Measurements from ENCODE around the gene CACNA1H.
"Not testable (repeated sequence)": the region's sequence is repeated elsewhere in the genome, so short reads cannot be mapped to it uniquely, and the experiment has no call there.

The CACNA1H gene

GRCh38 chr16:1255276-1256122 lies 102.6 kb downstream of the CACNA1H start, which contains the start of gene TPSD1:
TPSD1 (plus strand) TSS chr16:1256069; CDS start chr16:1256281, 212 bp downstream.
- not testable (repeated sequence) for DNase-seq (ENCODE audit: low spot score)

- DNase-seq (ENCODE audit: low spot score), result not testable (repeated sequence)
These were observed 103.5 kb downstream of the CACNA1H start for GRCh38 chr16:1256296-1256873.

- no peak for DNase-seq (ENCODE audit: low spot score)
These were observed 104.0 kb downstream of the CACNA1H start for GRCh38 chr16:1256874-1257322.

DNA sequence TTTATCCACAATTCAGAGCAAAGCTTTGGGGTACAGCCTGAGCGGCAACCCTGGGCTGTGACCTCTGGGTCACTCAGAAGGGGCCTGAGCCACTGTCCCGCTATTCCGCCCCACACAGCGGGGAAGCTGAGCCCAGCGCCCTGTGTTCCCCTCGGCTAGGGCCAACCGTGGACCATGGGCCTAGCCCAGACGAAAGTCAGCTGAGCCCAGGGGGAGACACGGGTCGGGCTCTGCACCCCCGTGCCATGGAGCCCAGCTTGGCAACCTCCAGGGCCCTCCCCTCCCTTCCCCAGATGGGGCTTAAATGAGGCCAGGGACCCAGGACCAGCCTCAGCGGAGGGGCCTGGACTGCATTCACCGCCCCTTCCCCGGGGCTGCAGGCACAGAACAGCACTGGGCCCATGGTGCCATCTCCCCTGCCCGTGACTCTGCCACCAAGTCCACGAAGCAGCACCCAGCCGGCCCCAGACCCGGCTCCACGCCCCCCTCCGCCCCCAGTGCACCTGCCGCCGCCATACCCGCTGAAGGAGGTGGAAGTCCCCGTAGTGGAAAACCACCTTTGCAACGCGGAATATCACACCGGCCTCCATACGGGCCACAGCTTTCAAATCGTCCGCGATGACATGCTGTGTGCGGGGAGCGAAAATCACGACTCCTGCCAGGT lies 104.8 kb downstream of the CACNA1H start:
- no peak for DNase-seq (ENCODE audit: low spot score)

GRCh38 chr16:1258225-1258600 lies 105.3 kb downstream of the CACNA1H start:
- DNase-seq (ENCODE audit: low spot score), result no peak

GRCh38 chr16:1258906-1259759 lies 106.2 kb downstream of the CACNA1H start:
- no peak for DNase-seq (ENCODE audit: low spot score)

DNA sequence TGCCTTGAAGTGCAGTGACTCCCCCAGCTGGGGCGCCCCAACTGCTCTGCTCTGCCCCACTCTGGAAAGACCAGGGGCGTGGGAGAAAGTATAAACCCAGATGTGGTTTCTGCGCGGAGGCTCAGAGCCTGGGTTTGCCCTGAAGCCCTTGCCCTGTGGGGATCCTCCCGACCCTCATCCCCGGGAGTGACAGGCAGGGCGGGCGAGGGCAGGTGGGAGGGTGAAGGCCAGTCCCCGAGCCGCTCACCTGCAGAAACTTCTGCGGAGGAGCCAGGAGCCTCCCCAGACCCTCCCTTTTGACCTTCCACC lies 106.8 kb downstream of the CACNA1H start:
- DNase-seq (ENCODE audit: low spot score), result no peak

DNA sequence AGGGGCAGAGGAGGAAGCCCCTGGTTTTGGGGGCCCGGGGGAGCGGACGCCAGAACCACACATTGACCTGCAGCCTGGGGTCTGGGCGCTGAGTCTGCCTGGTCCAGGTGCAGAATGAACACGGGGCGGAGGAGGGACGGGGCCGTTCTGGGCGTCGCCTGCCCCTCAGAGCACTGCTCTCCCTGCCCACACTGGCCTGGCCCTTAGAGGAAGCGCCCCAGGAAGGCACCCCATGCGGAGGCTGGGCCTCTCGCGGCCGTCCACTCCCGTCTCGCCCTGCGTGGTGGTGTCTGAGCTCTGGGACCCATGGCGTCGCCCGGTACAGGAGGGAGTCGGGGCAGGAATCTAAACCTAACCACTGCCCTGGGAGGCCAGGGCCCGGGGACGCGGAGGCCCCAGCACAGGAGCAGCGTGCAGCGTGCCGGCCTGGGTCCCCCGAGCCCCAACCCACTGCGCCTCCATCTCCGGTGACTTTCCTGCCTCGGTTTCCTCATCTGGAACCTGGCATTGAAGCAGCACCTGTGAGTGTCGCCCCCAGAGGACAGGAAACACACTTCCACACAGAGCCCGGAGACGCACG lies 107.3 kb downstream of the CACNA1H start:
- no peak for DNase-seq (ENCODE audit: low spot score)

- no peak for DNase-seq (ENCODE audit: low spot score)
These were observed 108.4 kb downstream of the CACNA1H start for GRCh38 chr16:1261131-1261892.

DNA sequence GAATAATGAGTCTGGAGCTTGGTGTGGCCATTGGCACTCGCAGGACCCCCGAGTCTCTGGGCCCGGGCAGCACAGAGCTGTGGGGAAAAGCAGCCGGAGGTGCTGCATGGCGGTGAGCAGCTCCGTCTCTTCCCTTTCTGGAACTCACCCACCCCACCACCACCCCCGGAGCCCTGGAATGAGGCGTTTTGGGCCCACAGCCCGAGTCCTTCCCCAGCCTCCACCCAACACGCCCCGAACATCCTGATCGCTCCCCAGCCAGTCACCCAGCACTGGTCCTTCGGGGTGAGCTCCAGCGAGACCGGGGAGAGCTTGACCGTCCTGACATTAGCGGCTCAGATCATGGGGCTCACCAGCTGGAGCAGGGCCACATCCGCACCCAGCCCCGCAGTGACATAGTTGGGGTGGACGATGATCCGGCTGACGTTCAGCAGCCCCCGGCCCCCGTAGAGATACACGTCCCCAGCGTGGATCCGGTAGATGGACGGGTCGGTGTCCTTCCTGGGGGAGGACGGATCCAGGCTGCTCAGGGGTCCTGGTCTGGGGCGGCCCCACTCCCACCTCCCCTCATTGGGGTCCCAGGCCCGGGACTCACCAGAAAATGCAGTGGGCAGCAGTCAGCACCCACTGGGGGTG lies 109.4 kb downstream of the CACNA1H start:
- no peak for DNase-seq (ENCODE audit: low spot score)

DNA sequence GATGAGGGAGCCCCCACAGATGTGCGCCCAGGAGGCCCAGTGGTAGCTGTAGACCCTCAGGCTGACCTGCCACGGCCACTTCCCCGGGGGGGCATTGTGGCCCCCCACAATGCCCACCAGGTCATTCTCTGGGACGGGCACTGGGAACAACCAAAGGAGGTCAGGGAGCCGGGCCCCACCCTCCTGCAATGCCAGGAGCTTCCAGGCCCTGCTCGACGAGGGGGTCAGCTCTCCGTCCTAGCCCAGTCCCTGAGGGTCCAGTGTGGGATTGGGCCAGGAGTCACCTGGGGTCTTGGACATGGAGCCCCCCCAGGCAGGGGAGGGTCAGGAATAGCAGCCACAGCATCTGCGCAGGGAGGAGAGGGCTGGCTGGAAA lies 109.9 kb downstream of the CACNA1H start:
- DNase-seq (ENCODE audit: low spot score), result no peak

DNA sequence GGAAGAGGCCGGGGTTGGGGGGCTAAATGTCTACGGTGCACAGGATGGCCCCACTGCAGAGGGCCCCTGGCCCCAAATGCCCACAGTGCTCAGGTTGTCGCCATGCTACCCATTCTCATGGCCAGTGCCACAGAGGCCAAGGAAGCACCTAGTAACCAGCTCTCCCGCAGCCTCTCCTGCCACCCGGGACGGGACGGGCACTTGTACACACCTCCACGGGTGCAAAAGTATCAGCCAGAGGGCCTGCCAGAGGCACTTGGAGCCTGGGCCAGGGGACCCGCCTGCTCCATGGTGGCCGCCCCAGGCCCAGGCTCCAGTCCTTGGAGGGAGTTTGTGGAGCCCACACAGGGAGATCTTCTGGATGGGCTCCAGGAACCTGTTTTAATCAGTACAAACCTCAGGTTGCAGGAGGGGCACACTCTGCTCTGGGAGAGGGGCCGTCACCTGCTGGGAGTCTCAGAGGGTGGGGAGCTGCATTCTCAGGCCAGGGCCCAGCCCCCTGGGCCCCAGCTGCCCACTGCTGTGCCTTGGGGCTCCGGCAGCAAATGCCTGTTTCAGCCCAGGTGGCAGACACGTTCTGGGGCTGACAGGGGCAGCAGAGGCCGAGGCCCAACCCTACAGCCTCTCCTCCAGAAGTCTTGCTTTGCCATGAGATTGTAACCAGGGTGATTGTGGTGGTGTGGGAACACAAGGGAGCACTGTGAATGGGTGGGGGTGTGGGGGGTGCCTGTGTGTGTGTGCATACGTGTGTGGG lies 110.9 kb downstream of the CACNA1H start:
- DNase-seq (ENCODE audit: low spot score), result no peak

DNA sequence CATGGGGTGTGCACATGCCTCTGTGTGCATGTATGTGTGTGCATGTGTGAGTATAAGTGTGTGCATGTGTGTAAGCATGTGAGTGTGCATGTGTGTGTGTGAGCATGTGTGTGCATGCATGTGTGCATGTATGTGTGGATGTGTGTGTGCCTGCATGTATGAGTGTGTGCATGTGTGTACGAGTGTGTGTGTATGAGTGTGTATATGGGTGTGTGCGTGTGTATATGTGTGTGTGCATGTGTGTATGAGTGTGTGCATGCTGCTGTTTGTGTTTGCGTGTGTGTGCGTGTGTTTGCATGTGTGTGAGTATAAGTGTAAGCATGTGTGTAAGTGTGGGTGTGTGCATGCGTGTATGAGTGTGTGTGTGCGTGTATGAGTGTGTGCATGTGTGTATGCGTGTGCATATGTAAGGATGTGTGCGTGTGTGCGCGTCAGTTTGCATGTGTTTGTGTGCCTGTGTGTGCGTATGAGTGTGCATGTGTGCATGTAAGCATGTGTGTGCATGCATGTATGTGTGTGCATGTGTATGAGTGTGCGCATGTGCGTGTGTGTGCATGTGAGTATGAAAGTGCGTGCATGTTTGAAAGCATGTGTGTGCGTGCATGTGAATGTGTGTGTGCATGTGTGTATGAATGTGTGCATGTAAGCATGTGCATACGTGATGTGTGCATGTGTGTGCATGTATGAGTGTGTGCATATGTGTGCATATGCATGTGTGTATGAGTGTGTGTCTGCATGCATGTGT lies 111.6 kb downstream of the CACNA1H start:
- DNase-seq (ENCODE audit: low spot score), result no peak

DNA sequence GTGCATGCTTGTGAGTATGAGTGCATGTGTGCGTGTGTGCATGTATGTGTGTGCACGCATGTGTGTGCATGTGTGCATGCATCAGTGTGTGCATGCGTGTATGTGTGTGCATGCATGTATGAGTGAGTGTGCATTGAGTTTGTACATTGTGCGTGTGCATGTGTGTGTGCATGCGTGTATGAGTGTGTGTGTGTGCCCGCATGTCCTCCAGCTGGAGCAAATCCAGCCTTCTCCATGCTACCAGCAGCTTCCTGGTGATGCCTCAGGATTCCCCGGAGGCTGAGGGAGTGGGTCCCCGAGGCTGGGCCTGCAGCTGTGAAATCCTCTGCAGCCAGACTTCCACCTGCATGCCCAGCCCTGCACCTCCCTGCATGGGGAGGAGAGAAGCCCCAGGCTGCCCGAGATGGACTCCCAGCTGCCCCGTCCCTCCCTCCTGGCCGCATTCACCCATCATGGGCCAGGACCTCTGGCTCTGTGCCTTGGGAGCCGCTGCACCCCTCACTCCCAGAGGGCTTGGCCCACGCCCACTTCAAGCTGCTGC lies 112.3 kb downstream of the CACNA1H start:
- no peak for DNase-seq (ENCODE audit: low spot score)

DNA sequence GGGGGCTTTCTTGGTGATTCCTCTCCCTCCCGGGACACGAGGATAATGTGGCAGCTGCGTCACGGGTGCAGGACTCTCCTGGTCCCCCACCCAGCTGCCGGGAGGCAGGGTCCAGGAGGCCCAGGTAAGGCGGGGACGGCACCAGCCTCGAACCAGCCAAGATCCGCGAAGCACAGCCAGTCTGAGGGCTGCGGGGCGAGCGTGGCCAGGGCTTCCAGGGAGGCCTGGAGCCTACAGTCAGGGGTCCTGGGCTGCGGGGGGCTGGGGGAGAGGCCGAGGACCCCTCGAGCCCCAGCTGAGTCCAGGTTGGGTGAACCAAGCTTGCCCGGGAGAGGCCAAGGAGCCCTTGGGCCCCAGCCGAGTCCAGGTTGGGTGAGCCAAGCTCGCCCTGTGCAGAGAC lies 112.9 kb downstream of the CACNA1H start:
- no peak for DNase-seq (ENCODE audit: low spot score)

GRCh38 chr16:1269418-1269817 lies 116.5 kb downstream of the CACNA1H start:
- DNase-seq (ENCODE audit: low spot score), result not testable (repeated sequence)

DNA sequence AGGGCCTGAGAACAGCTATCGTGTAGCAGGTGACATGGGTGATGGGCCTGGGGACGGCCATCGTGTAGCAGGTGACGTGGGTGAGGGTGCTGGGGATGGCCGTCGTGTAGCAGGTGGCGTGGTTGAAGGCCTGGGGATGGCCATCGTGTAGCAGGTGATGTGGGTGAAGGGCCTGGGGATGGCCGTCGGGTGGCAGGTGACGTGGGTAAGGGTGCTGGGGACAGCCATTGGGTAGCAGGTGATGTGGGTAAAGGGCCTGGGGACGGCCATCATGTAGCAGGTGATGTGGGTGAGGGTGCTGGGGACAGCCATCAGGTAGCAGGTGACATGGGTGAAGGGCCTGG lies 118.4 kb downstream of the CACNA1H start:
- no peak for DNase-seq (ENCODE audit: low spot score)

All from CD4-positive, alpha-beta T cell treated with Interleukin-2 at 100 ng/mL for 4 hours (primary cell).